Measurements from ENCODE around the gene TNFRSF19.

- TF ChIP-seq POLR2A (IDR thresholded peaks at IDR 0.05; ENCODE audit: extremely low read depth, insufficient read length) (peak; percentile 46), CTCF (IDR thresholded peaks at IDR 0.05; ENCODE audit: low read depth, low read length) (no peak)
These were observed 9.1 kb downstream of the TNFRSF19 start for GRCh38 chr13:23579072-23579895.
